OCI-M2 (cell line): ENCODE measurements around the gene ERP27.

Source experiments
- DNase-seq: peaks from one replicate; lab custom pipeline; 2025; ENCODE audit not compliant: unreplicated experiment; lab: John Stamatoyannopoulos, UW

The ERP27 gene

GRCh38 chr12:14904854-14905253, 33.5 kb downstream of the ERP27 start:
- no peak for DNase-seq

- DNase-seq = no peak
Observed at GRCh38 chr12:14903386-14904098, 34.8 kb downstream of the ERP27 start.

- DNase-seq = no peak
Observed at GRCh38 chr12:14902465-14902864, 35.9 kb downstream of the ERP27 start.

- no peak for DNase-seq
Observed at GRCh38 chr12:14901228-14901562, 37.1 kb downstream of the ERP27 start.

GRCh38 chr12:14900521-14901227, 37.7 kb downstream of the ERP27 start:
- DNase-seq = no peak

- no peak for DNase-seq
Observed at GRCh38 chr12:14896521-14897169, 41.7 kb downstream of the ERP27 start.

- DNase-seq = no peak
Observed at GRCh38 chr12:14893506-14894250, 44.7 kb downstream of the ERP27 start.

- DNase-seq = no peak
Observed at GRCh38 chr12:14892726-14893505, 45.4 kb downstream of the ERP27 start.

GRCh38 chr12:14890701-14891100, 47.6 kb downstream of the ERP27 start:
- no peak for DNase-seq

- no peak for DNase-seq
Observed at GRCh38 chr12:14886271-14886670, 52.1 kb downstream of the ERP27 start.

- DNase-seq = no peak
Observed at GRCh38 chr12:14885718-14886221, 52.6 kb downstream of the ERP27 start, which contains the start of gene MGP. MGP (minus strand) TSS chr12:14885854; CDS start chr12:14885791, 63 bp downstream.

GRCh38 chr12:14884458-14884878, 53.9 kb downstream of the ERP27 start:
- DNase-seq = no peak

GRCh38 chr12:14883686-14884085, 54.7 kb downstream of the ERP27 start:
- no peak for DNase-seq

GRCh38 chr12:14880890-14881453, 57.4 kb downstream of the ERP27 start:
- DNase-seq = no peak

GRCh38 chr12:14879222-14879933, 59.0 kb downstream of the ERP27 start:
- DNase-seq = no peak

- no peak for DNase-seq
Observed at GRCh38 chr12:14878488-14878887, 59.8 kb downstream of the ERP27 start.

GRCh38 chr12:14876833-14877232, 61.5 kb downstream of the ERP27 start:
- DNase-seq = no peak

- no peak for DNase-seq
Observed at GRCh38 chr12:14874882-14875281, 63.5 kb downstream of the ERP27 start.

- DNase-seq = no peak
Observed at GRCh38 chr12:14873440-14874185, 64.7 kb downstream of the ERP27 start.
